Mucosa of descending colon (tissue), 3 donors: ENCODE results near the gene FLT3. TPM values are rescaled to one million over a fixed set of nuclear protein-coding genes. Genes with fewer than 3 reads are reported as not detected.

Experiments
- ATAC-seq: fragments of 200-7000 bp; cut with Tn5 transposase; one replicate; pipeline ENCODE4 v1.9.1; 2020; ENCODE audit warnings: mild to moderate bottlenecking, moderate library complexity
- DNase-seq, 3 donors: peaks; one replicate each; pipeline ENCODE4 v3.0.0-alpha.2; 2020
- H3K36me3 ChIP-seq: fragments of 200-600 bp; one replicate; pipeline ENCODE4 v1.8.0; 2021; ENCODE audit warnings: low read depth, mild to moderate bottlenecking
- H3K4me1 ChIP-seq: fragments of 200-600 bp; one replicate; pipeline ENCODE4 v1.8.0; 2021; ENCODE audit warnings: low read depth, mild to moderate bottlenecking
- H3K4me3 ChIP-seq: fragments of 200-600 bp; one replicate; pipeline ENCODE4 v1.8.0; 2021; ENCODE audit warnings: mild to moderate bottlenecking
- H3K9me3 ChIP-seq: fragments of 200-600 bp; one replicate; pipeline ENCODE4 v1.8.0; 2021; ENCODE audit warnings: mild to moderate bottlenecking
- intact Hi-C, 2 donors: fragments of 100-400 bp; cut with DNase I in 1 of 2; cut with micrococcal nuclease in 1 of 2; formaldehyde crosslinking; loops; one replicate each; pipeline versions ENCODE4 v1.11.0 to v1.11.1; 2022; cut with DNase I, micrococcal nuclease
- total RNA-seq, 3 donors: library from RNA; stranded (reverse); fragmentation: NEBNext Ultra II Directional in 2 of 3; extraction: Animal tissue kit (Norgen Biotek cat#: 25700) in 2 of 3; gene quantifications; one replicate each; pipeline versions ENCODE4 v1.2.1 to v1.2.4, GENCODE V29; 2021 to 2023
- TF ChIP-seq, protein P1 (sequence below): fragments of 200-600 bp; IDR thresholded peaks from one replicate; pipeline ENCODE4 v1.8.0; 2022; ENCODE audit warnings: antibody characterized with exemption, mild to moderate bottlenecking
- donor health status: DM: no; HTN: no; CAD: no; lungs with moderate emphysema.
- donor health status: DM: no; HTN: no; CAD: no.
- donor health status: DM: no; HTN: yes; CAD: no.

The FLT3 gene
- total RNA-seq, 3 donors from 2014 or later: 0.09 to 0.51 (median 0.41) TPM

DNA sequence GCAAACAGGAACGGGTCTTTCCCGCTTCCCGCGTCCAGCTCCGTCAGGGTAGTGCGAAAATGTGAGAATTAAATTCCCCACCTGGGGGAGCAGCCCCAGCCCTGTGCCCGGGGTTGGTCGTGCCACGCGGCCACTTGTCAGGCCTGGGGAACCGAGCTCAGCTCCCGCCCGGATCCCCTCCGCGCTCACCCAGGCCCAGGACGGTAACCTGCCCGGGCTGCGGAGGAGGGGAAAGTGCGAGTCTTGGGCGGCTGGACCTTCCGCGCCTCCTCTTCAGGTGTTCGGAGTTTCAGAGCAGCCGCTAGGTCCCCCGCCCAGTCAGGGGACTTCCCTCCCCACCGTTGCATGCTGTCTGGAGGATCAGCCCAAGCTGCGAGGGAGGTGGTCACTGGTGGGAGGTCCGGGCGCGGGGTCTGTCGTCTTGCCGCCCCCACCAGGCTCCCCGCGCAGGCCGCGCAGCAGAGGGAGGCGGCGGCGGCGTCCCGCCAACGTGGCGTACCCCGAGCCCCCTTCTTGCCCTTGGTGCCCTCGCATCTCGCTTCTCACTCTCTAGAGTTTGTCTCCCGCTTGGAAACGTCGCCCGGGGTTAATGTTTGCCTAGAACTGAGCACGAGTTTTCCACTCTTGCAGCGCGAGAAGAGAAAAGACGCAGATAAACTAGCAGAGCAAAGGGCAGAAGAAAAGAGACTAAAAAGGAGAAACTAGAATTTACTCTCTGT, 119.9 kb downstream of the FLT3 start:
- Histone ChIP-seq H3K9me3 (no peaks in the 10 kb centered on the region), H3K4me1 (no peaks in the 10 kb centered on the region), H3K36me3 (no peaks in the 10 kb centered on the region), H3K4me3 (peak overlapping the region; percentile 21)
- TF ChIP-seq, protein P1, sequence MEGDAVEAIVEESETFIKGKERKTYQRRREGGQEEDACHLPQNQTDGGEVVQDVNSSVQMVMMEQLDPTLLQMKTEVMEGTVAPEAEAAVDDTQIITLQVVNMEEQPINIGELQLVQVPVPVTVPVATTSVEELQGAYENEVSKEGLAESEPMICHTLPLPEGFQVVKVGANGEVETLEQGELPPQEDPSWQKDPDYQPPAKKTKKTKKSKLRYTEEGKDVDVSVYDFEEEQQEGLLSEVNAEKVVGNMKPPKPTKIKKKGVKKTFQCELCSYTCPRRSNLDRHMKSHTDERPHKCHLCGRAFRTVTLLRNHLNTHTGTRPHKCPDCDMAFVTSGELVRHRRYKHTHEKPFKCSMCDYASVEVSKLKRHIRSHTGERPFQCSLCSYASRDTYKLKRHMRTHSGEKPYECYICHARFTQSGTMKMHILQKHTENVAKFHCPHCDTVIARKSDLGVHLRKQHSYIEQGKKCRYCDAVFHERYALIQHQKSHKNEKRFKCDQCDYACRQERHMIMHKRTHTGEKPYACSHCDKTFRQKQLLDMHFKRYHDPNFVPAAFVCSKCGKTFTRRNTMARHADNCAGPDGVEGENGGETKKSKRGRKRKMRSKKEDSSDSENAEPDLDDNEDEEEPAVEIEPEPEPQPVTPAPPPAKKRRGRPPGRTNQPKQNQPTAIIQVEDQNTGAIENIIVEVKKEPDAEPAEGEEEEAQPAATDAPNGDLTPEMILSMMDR: no peak
- intact Hi-C loops: loop anchor here (5.0 to 10.0 kb wide), 4 partner anchors 146 to 618 kb away; no protein-coding TSS in a partner anchor
- ATAC-seq (peak; percentile 32), DNase-seq (peak; percentile 55 to 79 (median 74))

- no peaks in the 10 kb centered on the region for H3K9me3 ChIP-seq
- TF ChIP-seq, protein P1: no peak
- peak in 1 of 3 donors; percentile 33 for DNase-seq
Measured at GRCh38 chr13:27979765-27980279, 120.6 kb downstream of the FLT3 start.

GRCh38 chr13:27979001-27979643, 121.3 kb downstream of the FLT3 start:
- TF ChIP-seq, protein P1: no peak
- no peaks in the 10 kb centered on the region for H3K4me1 ChIP-seq
- no peaks in the 10 kb centered on the region for H3K9me3 ChIP-seq
- intact Hi-C loops: no loop called here
- no peak overlapping the region for H3K4me3 ChIP-seq
- DNase-seq (peak in 2 of 3 donors; percentile 55 to 69), ATAC-seq (no peak)
- H3K36me3 ChIP-seq: no peaks in the 10 kb centered on the region

More at GRCh38 chr13:27979765-27980279, 120.6 kb downstream of the FLT3 start:
- intact Hi-C loops: loop anchor here (5.0 to 10.0 kb wide), 4 partner anchors 145 to 618 kb away; no protein-coding TSS in a partner anchor
- no peak for ATAC-seq
- Histone ChIP-seq H3K4me3 (peak overlapping the region; percentile 21), H3K36me3 (no peaks in the 10 kb centered on the region), H3K4me1 (no peaks in the 10 kb centered on the region)

DNA sequence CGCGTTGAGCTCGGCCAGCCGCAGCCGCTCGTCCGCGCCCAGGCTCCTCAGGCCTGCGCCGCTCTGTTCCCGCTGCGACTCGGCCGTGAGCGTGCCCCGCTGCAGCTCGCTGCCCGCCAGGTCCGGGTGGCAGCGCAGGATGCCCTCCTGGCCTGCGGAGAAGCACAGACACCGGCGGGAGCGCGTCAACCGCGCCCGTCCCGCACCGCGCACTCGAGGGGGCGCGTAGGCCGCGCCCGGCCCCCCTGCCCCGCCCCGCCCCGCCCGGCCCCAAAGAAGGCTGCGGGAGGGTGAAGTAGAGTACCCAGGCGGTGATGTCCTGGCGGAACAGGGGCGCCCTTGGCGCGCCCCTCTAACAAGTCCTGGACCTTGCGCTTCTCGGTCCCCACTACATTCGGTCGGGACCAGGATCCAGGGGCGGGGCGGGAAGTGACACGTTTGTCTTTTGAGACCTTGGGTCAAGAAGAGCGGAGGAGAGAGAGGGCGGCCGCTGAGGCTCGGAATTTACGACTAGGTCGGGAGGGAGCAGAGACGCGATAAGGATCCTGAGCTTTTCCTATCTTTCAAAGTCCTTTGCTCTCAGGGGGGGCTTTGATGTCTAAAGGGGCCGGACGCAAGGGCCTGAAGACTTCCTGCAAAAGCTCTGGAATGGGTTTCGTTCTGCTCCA, 121.9 kb downstream of the FLT3 start:
- H3K9me3 ChIP-seq: no peaks in the 10 kb centered on the region
- DNase-seq (peak; percentile 86 to 91 (median 89)), ATAC-seq (peak; percentile 57)
- intact Hi-C loops: no loop called here
- H3K4me1 ChIP-seq: peaks cover 6% of the 10 kb centered on the region
- H3K4me3 ChIP-seq: peak overlapping the region; percentile 47
- TF ChIP-seq, protein P1: no peak
- H3K36me3 ChIP-seq: no peaks in the 10 kb centered on the region

GRCh38 chr13:27977476-27978300, 122.7 kb downstream of the FLT3 start:
- TF ChIP-seq, protein P1: no peak
- peak overlapping the region; percentile 47 for H3K4me3 ChIP-seq
- no peaks in the 10 kb centered on the region for H3K36me3 ChIP-seq
- no peaks in the 10 kb centered on the region for H3K9me3 ChIP-seq
- DNase-seq (peak in 2 of 3 donors; percentile 35 to 55), ATAC-seq (peak; percentile 14)
- H3K4me1 ChIP-seq: peaks cover 7% of the 10 kb centered on the region
- intact Hi-C loops: no loop called here
